NT2/D1 (cell line): Measurements from ENCODE around the gene HSD17B3.
"Not testable (repeated sequence)": the region's sequence is repeated elsewhere in the genome, so short reads cannot be mapped to it uniquely, and the experiment has no call there.

ENCODE experiments used
- SUZ12 ChIP-seq: IDR thresholded peaks from 2 replicates; pipeline ENCODE4 v1.6.1; 2011; ENCODE audit not compliant: insufficient read length, insufficient read depth; ENCODE audit errors: extremely low read depth
- YY1 ChIP-seq: IDR thresholded peaks from 2 replicates; pipeline ENCODE4 v1.6.1; 2011; ENCODE audit not compliant: insufficient read length, insufficient read depth
- ZNF274 ChIP-seq: IDR thresholded peaks from 2 replicates; pipeline ENCODE4 v1.6.1; 2011; ENCODE audit warnings: mild to moderate bottlenecking, low read depth, low read length

GRCh38 chr9:96189581-96189980, 112.4 kb downstream of the HSD17B3 start:
- not testable (repeated sequence) for TF ChIP-seq YY1, ZNF274, SUZ12
